Measurements from ENCODE around the gene SON.

- TF ChIP-seq CTCF (conservative IDR thresholded peaks at IDR 0.05; ENCODE audit: low read depth, low read length) = no peak
- TF ChIP-seq ELK1 (IDR thresholded peaks at IDR 0.05; ENCODE audit: borderline replicate concordance, low read depth, low read length) = no peak
- TF ChIP-seq POLR2A (IDR thresholded peaks at IDR 0.05; ENCODE audit: low read depth, low read length) = no peak
- no peak for TF ChIP-seq MAZ (IDR thresholded peaks at IDR 0.05; ENCODE audit: borderline replicate concordance, low read depth, low read length)
- TF ChIP-seq USF2 (IDR thresholded peaks at IDR 0.05; ENCODE audit: low read depth, low read length) = no peak
- no peak for TF ChIP-seq RAD21 (IDR thresholded peaks at IDR 0.05; ENCODE audit: low read length)
- no peak for TF ChIP-seq BHLHE40 (IDR thresholded peaks at IDR 0.05; ENCODE audit: low read depth, low read length)
- no peak for TF ChIP-seq FOS (IDR thresholded peaks at IDR 0.05; ENCODE audit: low read depth, low read length)
- TF ChIP-seq CHD1 (IDR thresholded peaks at IDR 0.05; ENCODE audit: low read depth, low read length) = no peak
- peak; percentile 56 for TF ChIP-seq CEBPB (IDR thresholded peaks at IDR 0.05; ENCODE audit: low read depth, low read length)
- no peak for TF ChIP-seq MAFK (IDR thresholded peaks at IDR 0.05; ENCODE audit: low read depth, low read length)
- no peak for TF ChIP-seq RFX5 (IDR thresholded peaks at IDR 0.05; ENCODE audit: low read depth, low read length)
- TF ChIP-seq MXI1 (IDR thresholded peaks at IDR 0.05; ENCODE audit: borderline replicate concordance, low read depth, low read length) = no peak
- TF ChIP-seq NFE2L2 (IDR thresholded peaks at IDR 0.05; ENCODE audit: low read depth, low read length) = no peak
These were observed 9.5 kb downstream of the SON start for GRCh38 chr21:33552093-33552998.

All from IMR-90 (cell line).